ENCODE data around the gene KRTAP5-6.

The KRTAP5-6 gene

GRCh38 chr11:1707751-1708150 lies 10.8 kb downstream of the KRTAP5-6 start:
- Histone ChIP-seq H3K9me3 (ENCODE audit: insufficient read depth, low read depth, low read length) (peaks cover 8% of the 10 kb centered on the region), H3K4me2 (ENCODE audit: low read depth, low read length, poor library complexity, severe bottlenecking) (no peak overlapping the region), H4K20me1 (ENCODE audit: insufficient read depth, low read length, poor library complexity, severe bottlenecking) (no peaks in the 10 kb centered on the region), H2AFZ (ENCODE audit: low read length) (no peak overlapping the region), H3K9ac (ENCODE audit: low read depth, low read length, poor library complexity, severe bottlenecking) (no peak overlapping the region), H3K4me3 (ENCODE audit: low read length, poor library complexity, severe bottlenecking) (no peak overlapping the region), H3K9me2 (replicated peaks; ENCODE audit: low read depth, low read length) (no peaks in the 10 kb centered on the region), H3K4me1 (ENCODE audit: insufficient read depth, low read length, poor library complexity, severe bottlenecking) (peaks cover 33% of the 10 kb centered on the region), H3K36me3 (ENCODE audit: insufficient read depth, low read length) (no peaks in the 10 kb centered on the region), H3K27me3 (ENCODE audit: insufficient read depth, low read length, poor library complexity, severe bottlenecking) (no peaks in the 10 kb centered on the region), H3K79me2 (ENCODE audit: insufficient read depth, low read length) (no peaks in the 10 kb centered on the region), H3F3A (ENCODE audit: low read depth) (0 out of 2 replicates have a peak, but pooled peaks cover 7% of the 10 kb centered on the region)
- no peak for TF ChIP-seq EZH2phosphoT487 (IDR thresholded peaks at IDR 0.05; ENCODE audit: borderline replicate concordance)
- no peak for TF ChIP-seq CTCF (conservative IDR thresholded peaks at IDR 0.05; ENCODE audit: low read length)

GRCh38 chr11:1708716-1709115 lies 11.7 kb downstream of the KRTAP5-6 start:
- Histone ChIP-seq H3K4me3 (ENCODE audit: low read length, poor library complexity, severe bottlenecking) (no peak overlapping the region), H3K4me2 (ENCODE audit: low read depth, low read length, poor library complexity, severe bottlenecking) (no peak overlapping the region), H4K20me1 (ENCODE audit: insufficient read depth, low read length, poor library complexity, severe bottlenecking) (no peaks in the 10 kb centered on the region), H3F3A (ENCODE audit: low read depth) (0 out of 2 replicates have a peak, but pooled peaks cover 7% of the 10 kb centered on the region), H3K9ac (ENCODE audit: low read depth, low read length, poor library complexity, severe bottlenecking) (no peak overlapping the region), H3K27me3 (ENCODE audit: insufficient read depth, low read length, poor library complexity, severe bottlenecking) (no peaks in the 10 kb centered on the region), H3K9me3 (ENCODE audit: insufficient read depth, low read depth, low read length) (no peaks in the 10 kb centered on the region; the same call in 1 of the 2 replicates), H2AFZ (ENCODE audit: low read length) (no peak overlapping the region), H3K9me2 (replicated peaks; ENCODE audit: low read depth, low read length) (no peaks in the 10 kb centered on the region), H3K4me1 (ENCODE audit: insufficient read depth, low read length, poor library complexity, severe bottlenecking) (peaks cover 33% of the 10 kb centered on the region), H3K36me3 (ENCODE audit: insufficient read depth, low read length) (no peaks in the 10 kb centered on the region), H3K79me2 (ENCODE audit: insufficient read depth, low read length) (no peaks in the 10 kb centered on the region)
- TF ChIP-seq EZH2phosphoT487 (IDR thresholded peaks at IDR 0.05; ENCODE audit: borderline replicate concordance) (no peak), CTCF (conservative IDR thresholded peaks at IDR 0.05; ENCODE audit: low read length) (no peak)

- Histone ChIP-seq H3K27me3 (ENCODE audit: insufficient read depth, low read length, poor library complexity, severe bottlenecking) (no peaks in the 10 kb centered on the region), H3K79me2 (ENCODE audit: insufficient read depth, low read length) (no peaks in the 10 kb centered on the region), H3K9ac (ENCODE audit: low read depth, low read length, poor library complexity, severe bottlenecking) (no peak overlapping the region), H3K4me2 (ENCODE audit: low read depth, low read length, poor library complexity, severe bottlenecking) (no peak overlapping the region), H2AFZ (ENCODE audit: low read length) (no peak overlapping the region), H3K36me3 (ENCODE audit: insufficient read depth, low read length) (no peaks in the 10 kb centered on the region), H3F3A (ENCODE audit: low read depth) (no peaks in the 10 kb centered on the region), H3K4me3 (ENCODE audit: low read length, poor library complexity, severe bottlenecking) (no peak overlapping the region), H3K9me2 (replicated peaks; ENCODE audit: low read depth, low read length) (no peaks in the 10 kb centered on the region), H4K20me1 (ENCODE audit: insufficient read depth, low read length, poor library complexity, severe bottlenecking) (no peaks in the 10 kb centered on the region), H3K4me1 (ENCODE audit: insufficient read depth, low read length, poor library complexity, severe bottlenecking) (peaks cover 8% of the 10 kb centered on the region), H3K9me3 (ENCODE audit: insufficient read depth, low read depth, low read length) (no peaks in the 10 kb centered on the region)
- TF ChIP-seq CTCF (conservative IDR thresholded peaks at IDR 0.05; ENCODE audit: low read length) (no peak), EZH2phosphoT487 (IDR thresholded peaks at IDR 0.05; ENCODE audit: borderline replicate concordance) (no peak)
These were observed 18.2 kb downstream of the KRTAP5-6 start for GRCh38 chr11:1714908-1715885.
